Measurements from ENCODE around the gene TNRC6A.
"Not testable (repeated sequence)": the region's sequence is repeated elsewhere in the genome, so short reads cannot be mapped to it uniquely, and the experiment has no call there.

Gene TNRC6A

DNA sequence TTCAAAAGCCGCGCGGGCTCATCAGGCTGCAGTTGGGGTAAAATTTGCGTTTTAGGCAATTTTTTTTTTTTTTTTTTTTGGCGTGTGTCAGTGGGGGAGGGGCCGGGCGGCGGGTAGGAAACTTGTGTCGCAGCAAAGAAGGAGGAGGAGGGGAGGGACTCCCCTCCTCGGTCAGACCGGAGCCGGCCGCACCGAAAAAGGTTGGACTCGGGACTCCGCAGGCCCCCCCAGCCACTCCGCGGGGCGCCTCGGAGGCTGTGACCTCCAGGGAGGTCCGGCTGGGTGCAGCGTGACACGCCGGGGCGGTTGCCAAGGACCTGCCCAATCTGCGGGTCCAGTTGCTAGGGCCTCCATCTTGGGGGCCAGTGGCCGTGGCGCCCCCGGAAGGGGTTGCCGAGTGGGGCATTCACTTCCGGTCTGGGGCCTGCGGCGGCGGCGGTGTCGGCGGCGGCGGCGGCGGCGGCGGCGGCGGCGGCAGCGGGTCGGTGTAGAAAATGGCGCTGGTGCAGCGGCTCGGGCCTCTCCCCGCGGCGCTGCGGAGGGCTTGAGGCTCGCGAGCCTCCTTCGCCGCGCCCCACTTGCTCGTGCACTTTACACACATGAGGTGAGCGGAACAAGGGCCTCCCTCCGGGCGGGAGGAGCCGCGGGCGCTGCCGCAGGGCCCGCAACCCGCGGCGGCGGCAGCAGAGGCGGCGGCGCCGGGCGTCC lies at the start of gene TNRC6A:
TNRC6A (plus strand) TSS at position 409 of the 708 bp plus-strand sequence; CDS start at position 600, 191 bp downstream.
- in situ Hi-C loops (cut with HindIII; ENCODE audit: low sequenced_read_pairs), result no loop called here

DNA sequence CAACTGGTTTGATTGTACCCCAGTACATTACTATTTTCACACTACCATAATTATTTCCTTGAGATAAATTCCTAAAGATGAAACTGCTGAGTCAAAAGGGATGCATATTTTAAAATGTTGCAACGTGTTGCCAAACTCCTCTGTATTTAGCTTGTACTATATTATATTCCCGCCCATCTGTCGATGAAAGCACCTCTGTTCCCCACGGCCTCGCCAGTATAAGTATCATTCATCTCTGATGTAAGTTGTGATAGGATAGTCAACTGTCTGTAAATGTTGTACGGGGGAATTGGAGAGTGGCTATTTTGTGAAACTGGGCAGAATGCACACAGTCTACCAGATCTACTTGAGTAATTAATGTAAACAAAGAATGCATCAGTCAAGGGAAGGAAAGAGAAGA lies 47.7 kb upstream of the TNRC6A start:
- in situ Hi-C loops (cut with HindIII; ENCODE audit: low sequenced_read_pairs), result loop anchor here (5.0 kb wide), 1 partner anchor 76 kb away; no protein-coding TSS in a partner anchor

DNA sequence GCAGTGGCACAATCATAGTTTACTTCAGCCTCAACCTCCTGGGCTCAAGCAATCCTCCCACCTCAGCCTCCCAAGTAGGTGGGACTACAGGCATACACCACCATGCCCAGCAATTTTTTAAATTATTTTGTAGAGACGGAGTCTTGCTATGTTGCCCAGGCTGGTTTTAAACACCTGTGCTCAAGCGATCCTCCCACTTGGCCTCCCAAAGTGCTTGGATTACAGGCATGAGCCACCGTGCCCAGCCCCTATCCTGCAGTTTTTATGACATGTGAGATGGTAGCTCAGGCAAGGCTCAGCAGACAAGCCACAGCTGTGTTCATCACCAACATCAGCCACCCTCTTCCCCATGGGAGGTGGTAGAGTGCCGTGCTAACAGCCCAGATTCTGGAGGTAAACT lies 46.2 kb upstream of the TNRC6A start:
- in situ Hi-C loops (cut with HindIII; ENCODE audit: low sequenced_read_pairs), result loop anchor here (5.0 kb wide), 1 partner anchor 74 kb away; no protein-coding TSS in a partner anchor

DNA sequence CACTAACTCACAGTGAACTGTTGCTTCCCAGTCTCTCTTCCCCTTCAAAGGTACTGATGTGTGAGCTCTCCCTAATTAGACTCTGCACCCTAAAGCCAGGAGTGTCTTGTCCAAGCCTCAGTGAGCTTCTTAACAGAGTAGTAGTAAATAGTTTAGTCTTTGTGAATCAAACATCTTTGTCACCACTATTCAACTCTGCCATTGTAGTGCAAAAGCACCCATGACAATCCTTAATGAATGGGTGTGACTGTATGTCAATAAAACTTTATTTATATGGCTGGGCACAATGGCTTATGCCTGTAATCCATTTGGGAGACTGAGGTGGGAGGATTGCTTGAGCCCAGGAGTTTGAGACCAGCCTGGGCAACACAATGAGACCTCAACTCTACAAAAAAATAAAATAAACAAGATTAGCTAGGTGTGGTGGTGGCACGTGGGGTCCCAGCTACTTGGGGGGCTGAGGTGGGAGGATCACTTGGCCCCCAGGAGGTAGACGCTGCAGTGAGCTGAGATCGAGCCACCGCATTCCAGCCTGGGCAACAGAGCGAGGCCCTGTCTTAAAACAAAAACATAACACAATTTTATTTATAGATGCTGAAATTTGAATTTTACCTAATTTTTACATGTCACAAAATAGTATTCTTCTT lies 45.5 kb upstream of the TNRC6A start:
- in situ Hi-C loops (cut with HindIII; ENCODE audit: low sequenced_read_pairs), result loop anchor here (5.0 kb wide), 1 partner anchor 73 kb away; no protein-coding TSS in a partner anchor

DNA sequence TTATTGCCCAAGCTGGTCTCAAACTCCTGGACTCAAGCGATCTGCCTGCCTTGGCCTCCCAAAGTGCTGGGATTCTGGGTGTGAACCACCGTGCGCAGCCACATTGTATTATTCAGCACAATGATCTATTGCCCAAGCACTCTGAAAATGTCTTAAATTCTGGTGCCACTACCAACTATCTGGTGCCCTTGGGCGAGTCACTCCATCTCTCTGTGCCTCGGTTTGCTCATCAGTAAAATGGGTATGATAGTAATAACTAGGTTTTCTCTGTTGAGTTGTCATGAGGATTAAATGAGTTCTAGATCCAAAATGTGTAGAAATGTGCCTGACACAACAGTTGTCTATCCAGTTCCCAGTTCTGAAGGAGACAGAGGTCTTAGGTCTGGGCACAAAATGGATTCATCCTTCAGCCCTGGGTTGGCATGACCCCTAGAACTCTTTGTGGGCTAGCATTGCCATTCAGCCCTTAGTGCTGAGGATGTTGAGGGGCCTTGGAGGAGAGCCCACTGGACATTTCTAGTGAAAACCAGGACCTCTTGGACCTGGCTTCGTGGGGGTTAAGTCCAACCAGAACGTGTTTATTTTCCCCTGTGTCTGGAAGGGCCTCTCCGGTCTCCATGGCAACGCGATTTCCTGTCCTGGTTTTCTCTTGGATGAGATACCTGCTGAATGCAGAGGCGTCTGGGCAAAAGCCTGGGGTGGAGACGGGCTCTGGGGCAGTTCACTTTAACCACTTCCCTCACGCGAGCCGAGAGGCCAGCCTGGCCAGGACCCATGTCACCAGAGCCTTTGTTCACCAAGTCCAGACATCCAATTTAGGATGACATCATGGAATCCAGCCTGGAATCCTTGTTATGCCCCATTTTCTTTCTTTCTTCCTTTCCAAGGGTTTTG lies 43.7 kb upstream of the TNRC6A start:
- in situ Hi-C loops (cut with HindIII; ENCODE audit: low sequenced_read_pairs), result no loop called here

DNA sequence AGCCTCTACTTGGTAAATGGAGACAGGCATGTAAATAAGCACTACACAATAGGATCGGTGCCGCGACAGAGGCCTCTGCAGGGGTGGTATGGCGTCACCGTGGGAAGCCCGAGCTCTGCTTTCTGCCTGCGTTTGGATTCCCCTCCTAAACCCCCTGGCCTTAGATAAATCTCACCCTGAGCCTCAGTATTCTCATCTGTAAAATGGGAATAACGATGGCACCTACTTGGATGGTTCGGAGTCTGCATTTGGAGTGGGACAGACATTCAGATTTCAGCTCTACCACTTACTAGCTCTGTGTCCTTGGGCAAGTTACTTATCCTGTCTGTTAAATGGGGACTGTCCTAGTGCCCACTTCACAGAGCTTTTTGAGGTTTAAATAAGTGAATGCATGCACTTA lies 42.8 kb upstream of the TNRC6A start:
- in situ Hi-C loops (cut with HindIII; ENCODE audit: low sequenced_read_pairs), result no loop called here

DNA sequence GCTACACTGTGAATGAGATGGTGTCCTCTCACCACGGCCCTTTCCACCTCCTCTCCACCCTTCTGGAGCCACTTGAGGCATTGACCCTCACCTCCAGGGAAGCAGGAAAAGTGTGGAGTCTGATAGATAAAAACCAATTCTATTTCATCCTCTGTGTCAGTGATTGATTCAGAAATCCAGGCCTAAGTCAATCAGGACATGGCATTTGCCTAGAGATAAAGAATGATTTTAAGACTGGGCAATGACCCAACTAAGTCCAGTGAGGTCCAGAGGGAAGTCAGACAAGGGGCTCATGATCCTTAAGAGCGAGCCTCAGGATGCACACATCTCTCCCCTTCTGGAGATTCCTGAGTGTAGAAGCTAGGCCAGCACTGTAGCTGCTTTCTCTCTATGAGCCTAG lies 41.1 kb upstream of the TNRC6A start:
- in situ Hi-C loops (cut with HindIII; ENCODE audit: low sequenced_read_pairs), result no loop called here

DNA sequence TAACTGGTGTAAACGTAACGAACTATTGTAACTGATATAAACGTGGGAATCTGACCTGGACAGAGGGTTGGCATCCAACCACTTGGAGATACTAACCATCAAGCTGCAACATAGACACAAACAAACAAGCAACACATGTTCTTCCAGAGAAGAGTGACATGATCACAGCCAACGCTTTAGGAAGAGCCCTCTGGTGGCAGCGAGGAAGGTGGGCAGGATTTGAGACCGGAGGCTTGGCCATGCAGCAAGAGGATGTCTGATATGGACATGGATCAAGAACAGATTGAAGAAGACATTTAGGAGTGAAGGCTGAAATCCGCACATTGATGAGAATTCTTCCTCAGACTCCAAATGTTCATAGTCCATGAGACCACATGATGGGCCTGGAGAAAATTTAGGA lies 40.3 kb upstream of the TNRC6A start:
- in situ Hi-C loops (cut with HindIII; ENCODE audit: low sequenced_read_pairs), result no loop called here

DNA sequence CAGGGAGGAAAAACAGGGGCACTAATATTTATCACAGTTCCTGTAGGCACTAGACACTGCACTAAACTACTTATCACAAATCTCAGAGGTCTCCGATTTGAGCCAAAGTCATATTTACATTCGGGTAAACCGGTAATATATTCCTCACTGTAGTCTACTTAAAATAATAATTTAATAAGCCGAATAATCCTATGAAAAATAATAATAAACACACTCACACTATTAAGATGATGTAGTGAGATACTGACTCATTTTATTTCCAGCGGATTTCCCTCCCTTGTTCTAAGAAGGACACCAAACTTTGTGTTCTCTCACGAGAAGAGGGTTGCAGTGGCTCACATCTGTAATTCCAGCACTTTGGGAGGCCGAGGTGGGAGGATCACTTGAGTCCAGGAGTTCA lies 36.6 kb upstream of the TNRC6A start:
- in situ Hi-C loops (cut with HindIII; ENCODE audit: low sequenced_read_pairs), result no loop called here

DNA sequence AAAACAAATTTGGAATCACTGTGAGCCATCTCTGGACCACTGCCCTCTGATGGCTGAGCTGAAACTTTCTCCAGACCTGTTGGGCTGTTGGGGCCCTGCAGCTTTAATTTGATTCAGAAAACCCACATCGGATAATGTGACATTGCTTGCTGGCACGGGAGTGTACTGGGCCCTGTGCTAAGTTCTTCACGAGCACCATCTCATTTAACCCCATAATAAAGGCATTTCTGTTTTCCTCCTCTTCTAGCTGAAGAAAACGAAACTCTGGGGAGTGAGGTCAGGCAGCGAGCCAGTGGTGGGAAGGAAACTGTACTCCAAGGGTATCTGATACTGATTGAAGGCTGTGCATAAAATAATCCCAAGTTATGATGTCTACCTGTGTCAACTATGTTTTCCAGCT lies 34.5 kb upstream of the TNRC6A start:
- in situ Hi-C loops (cut with HindIII; ENCODE audit: low sequenced_read_pairs), result no loop called here

DNA sequence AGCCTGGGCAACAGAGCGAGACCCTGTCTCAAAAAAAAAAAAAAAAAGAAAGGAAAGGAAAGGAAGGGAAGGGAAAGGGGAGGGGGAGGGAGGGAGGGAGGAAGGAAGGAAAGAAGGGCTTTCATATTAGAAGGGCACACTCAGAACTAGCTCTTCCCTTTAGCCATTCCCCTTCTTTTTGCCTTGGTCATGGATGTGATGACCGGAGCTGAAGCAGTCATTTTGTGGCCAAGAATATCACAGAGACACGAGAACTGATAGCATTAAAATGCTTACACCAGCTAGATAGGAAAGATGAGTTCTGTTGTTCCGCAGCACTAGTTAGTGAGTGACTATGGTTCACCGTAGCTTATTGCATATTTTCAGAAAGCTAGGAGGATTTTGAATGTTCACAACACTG lies 32.8 kb upstream of the TNRC6A start:
- in situ Hi-C loops (cut with HindIII; ENCODE audit: low sequenced_read_pairs), result no loop called here

DNA sequence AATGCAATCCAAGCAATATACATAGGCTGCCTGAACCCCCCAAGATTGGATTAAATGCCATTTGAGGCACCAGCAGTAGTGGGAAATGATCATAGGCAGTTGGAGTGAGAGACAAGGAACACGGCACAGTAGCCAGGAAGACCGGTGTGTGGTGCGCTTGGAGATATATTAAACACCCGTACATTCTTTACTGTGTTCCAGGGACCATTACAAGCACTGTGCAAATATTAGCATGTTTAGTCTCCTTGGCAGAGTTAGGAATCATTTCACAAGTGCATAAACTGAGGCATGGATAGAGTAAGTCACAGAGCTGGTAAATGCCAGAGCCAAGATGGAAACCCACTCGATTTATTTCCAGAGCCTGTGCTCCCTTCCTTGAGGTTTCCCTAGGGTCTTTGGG lies 31.1 kb upstream of the TNRC6A start:
- in situ Hi-C loops (cut with HindIII; ENCODE audit: low sequenced_read_pairs), result no loop called here

DNA sequence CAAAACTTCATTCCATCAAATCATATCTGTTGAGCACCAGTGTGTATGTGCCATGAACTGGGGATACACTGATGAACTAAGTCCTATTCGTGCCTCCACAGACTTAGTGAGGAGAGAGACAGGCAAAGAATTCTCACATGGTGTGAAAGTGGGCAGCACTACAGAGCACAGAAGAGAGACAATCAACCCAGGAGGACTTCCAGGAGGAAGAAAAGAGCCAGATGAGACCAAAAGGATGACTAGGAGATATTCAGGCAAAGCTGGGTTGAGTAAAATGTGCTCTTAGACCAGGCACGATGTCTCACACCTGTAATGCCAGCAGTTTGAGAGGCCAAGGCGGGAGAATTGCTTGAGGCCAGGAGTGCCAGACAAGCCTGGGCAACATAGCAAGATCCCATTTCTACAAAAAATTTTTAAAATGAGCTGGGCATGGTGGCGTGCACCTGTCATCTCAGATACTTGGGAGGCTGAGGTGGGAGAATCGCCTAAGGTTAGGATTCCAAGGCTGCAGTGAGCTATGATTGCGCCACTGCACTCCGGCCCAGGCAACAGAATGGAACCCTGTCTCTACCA lies 30.2 kb upstream of the TNRC6A start:
- in situ Hi-C loops (cut with HindIII; ENCODE audit: low sequenced_read_pairs), result no loop called here

DNA sequence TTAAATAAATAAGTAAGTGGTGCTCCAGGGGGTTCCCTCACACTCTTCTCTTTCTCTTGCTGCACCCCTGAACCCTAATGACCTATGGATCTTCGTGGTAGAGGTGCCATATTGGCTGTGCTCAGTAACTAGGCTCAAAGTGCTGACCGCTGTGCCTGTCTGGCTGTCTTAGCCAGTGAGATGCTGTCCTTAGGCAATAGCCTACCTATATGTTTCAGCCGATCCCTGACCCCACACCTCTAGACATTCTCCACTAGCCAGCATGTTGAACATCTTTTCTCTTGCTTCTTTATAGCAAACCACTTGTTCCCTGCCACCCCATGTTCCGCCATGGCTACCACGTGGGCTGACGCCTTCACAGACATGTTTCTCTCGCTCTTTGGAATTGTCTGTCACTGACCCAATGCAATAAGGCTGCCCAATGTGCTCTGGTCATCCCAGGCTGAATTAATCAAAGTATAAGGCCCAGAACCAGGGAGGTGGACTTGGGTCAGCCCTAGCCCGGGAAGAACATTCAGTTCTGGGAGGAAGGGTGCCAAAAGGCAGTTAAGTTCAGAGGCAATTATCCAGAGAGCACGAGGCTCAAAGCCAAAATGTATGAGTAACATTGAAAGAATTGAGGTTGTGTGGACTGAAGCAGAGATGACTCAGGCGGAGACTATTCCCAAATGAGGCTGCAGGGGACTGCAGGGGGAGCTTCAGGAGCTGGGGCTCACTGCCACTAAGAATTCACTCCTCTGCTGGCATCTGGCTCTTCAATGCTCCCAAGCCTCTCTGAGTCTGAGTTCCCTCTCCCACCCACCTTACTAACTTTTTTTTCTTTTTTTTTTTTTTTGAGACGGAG lies 28.7 kb upstream of the TNRC6A start:
- in situ Hi-C loops (cut with HindIII; ENCODE audit: low sequenced_read_pairs), result no loop called here

DNA sequence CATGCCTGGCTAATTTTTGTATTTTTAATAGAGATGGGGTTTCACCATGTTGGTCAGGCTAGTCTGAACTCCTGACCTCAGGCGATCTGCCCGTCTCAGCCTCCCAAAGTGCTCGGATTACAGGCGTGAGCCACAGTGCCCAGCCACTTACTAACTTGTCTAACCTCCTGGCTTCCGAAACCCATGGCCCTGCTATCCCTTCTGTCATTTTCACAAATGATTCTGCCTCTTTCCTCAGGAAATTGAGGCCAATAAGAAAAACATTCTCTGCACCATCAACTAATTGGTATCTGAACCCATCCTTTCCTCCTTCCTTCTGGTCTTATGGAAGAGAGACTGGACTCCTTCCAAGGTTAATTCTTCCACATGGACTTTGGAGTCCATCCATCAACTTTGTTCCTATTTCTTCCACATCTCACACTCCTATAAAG lies 27.9 kb upstream of the TNRC6A start:
- in situ Hi-C loops (cut with HindIII; ENCODE audit: low sequenced_read_pairs), result no loop called here

DNA sequence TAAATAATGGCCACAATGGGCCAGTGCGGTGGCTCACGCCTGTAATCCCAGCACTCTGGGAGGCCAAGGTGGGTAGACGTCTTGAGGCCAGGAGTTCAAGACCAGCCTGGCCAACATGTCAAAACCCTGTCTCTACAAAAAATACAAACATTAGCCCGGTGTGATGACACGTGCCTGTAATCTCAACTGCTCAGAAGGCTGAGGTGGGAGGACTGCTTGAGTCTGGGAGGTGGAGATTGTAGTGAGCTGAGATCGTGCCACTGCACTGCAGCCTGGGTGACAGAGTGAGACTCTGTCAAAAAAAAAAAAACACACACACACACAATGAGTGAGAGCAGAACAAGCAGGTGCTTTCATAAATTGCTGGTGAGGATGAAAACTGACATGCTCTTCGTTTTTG lies 21.7 kb upstream of the TNRC6A start:
- in situ Hi-C loops (cut with HindIII; ENCODE audit: low sequenced_read_pairs), result not testable (repeated sequence)

DNA sequence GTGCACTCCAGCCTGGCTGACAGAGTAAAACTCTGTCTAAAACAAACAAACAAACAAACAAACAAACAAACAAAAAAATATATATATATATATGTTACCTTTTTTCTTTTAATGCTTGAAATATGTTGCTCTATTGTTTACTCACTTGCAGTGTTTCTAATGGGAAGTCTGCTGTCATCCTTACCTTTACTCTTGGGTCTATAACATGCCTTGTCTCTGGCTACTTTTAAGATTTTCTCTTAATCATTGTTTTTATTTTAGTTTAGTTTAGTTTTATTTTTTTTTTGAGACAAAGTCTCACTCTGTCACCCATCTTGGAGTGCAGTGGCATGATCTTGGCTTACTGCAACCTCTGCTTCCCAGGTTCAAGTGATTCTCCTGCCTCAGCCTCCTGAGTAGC lies 16.1 kb upstream of the TNRC6A start:
- in situ Hi-C loops (cut with HindIII; ENCODE audit: low sequenced_read_pairs), result no loop called here

DNA sequence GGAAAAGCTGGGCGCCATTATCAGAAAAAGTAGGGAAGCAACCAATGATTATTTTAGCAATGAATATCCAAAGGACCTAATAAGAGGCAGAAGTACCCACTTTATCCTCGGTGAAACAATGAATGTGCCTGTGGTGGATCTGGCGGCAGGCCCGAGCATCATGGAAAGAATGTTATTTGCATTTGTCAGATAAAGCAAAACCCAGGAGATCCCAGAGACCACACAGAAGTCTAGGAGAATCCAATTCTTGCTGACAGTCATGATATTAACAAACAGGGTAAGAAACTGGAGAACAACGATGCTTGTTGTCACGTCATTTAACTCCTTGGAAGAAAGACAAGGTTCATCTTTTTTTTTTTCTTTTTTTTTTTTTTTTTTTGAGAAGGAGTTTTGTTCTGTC lies 12.0 kb upstream of the TNRC6A start:
- in situ Hi-C loops (cut with HindIII; ENCODE audit: low sequenced_read_pairs), result no loop called here

DNA sequence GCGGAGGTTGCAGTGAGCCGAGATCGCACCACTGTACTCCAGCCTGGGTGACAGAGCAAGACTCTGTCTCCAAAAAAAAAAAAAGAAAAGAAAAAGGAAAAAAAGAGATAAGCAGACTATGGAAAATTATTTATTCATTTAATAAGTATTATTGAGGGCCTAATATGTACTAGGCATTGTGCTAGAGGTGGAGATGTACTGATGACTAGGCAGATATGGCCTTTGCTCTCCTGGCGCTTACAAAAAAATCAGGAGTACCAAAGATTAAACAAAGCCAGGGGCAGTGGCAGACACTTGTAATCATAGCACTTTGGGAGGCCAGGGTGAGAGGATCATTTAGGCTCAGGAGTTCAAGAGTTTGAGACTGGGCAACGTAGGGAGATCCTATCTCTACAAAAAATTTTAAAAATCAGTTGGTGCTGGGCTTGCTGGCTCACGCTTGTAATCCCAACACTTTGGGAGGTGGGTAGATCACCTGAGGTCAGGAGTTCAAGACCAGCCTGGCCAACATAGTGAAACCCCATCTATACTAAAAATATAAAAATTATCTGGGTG lies 10.4 kb upstream of the TNRC6A start:
- in situ Hi-C loops (cut with HindIII; ENCODE audit: low sequenced_read_pairs), result no loop called here

DNA sequence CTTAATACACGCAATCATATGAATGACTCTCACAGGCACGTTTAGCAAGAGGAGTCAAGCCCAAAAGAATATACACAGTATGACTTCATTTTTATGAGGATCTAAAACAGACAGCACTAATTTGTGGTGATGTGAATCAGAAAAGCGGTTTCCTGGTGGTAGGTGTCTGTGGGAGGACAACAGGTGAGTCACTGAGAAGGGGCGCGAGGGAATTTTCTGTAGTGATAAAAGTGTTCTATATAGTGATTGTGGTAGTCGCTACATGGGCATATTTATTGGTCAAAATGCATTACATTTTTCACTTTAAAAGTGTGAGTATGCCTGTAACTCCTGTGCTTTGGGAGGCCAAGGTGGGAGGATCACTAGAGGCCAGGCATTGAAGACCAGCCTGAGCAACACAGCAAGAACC lies 7.6 kb upstream of the TNRC6A start:
- in situ Hi-C loops (cut with HindIII; ENCODE audit: low sequenced_read_pairs), result no loop called here

All from endothelial cell of hepatic sinusoid (primary cell).